Adrenal gland (tissue), 12 donors: ENCODE measurements around the gene PMEPA1. TPM values are rescaled to one million over a fixed set of nuclear protein-coding genes. Genes with fewer than 3 reads are reported as not detected.

Experiments used
- DNase-seq, 7 donors: peaks; one replicate each; pipeline ENCODE4 v3.0.0-alpha.2; 2019 to 2020
- H3K27ac ChIP-seq, 5 donors: fragments of 200-600 bp; sonication (generic) in 4 of 5; 1 replicate in 3 of 5; 2 replicates in 2 of 5; pipeline versions ENCODE4 v1.5.1 to v1.8.0; 2016 to 2020; ENCODE audit warnings: mild to moderate bottlenecking in 1 of 5
- H3K27me3 ChIP-seq: fragments of 200-600 bp; 2 replicates; pipeline ENCODE4 v1.8.0; 2021
- H3K36me3 ChIP-seq, 2 donors: fragments of 200-600 bp; replicated peaks in 1 of 2; 1 replicate in 1 of 2; 2 replicates in 1 of 2; pipeline versions ENCODE4 v1.5.1 to v1.8.0; 2018 to 2022
- H3K4me1 ChIP-seq, 2 donors: fragments of 200-600 bp; replicated peaks in 1 of 2; 1 replicate in 1 of 2; 2 replicates in 1 of 2; pipeline versions ENCODE4 v1.5.1 to v1.8.0; 2018 to 2021
- H3K4me3 ChIP-seq, 4 donors: fragments of 200-600 bp; sonication (generic) in 3 of 4; one replicate each; pipeline ENCODE4 v1.5.1; 2016 to 2018
- H3K9me3 ChIP-seq, 3 donors: fragments of 200-600 bp; sonication (generic) in 1 of 3; replicated peaks in 1 of 3; 1 replicate in 2 of 3; 2 replicates in 1 of 3; pipeline versions ENCODE4 v1.5.1 to v1.8.0; 2016 to 2021
- POLR2A ChIP-seq, 2 donors: fragments of 450-650 bp; IDR thresholded peaks; one replicate each; pipeline ENCODE4 v1.6.1; 2017; ENCODE audit warnings: antibody characterized with exemption in 2 of 2, mild to moderate bottlenecking in 2 of 2, moderate library complexity in 1 of 2
- WGBS, 4 donors: extraction: QIAGEN DNeasy Blood & Tissue Kit in 2 of 4; methylation state at CpG; one replicate each; pipeline versions ENCODE4 v1.1.5 to v1.1.7; 2013 to 2017; 5-methylcytosine and 5-hydroxymethylcytosine counted together
- intact Hi-C, 2 donors: fragments of 100-400 bp; cut with DNase I; formaldehyde crosslinking; loops; one replicate each; pipeline versions ENCODE4 v1.14.1 to v1.15.0; 2022 to 2023
- polyA plus RNA-seq, 3 donors: library from polyadenylated mRNA; stranded (reverse); fragments of 200-250 nt in 2 of 3; fragments of 350-450 nt in 1 of 3; fragmentation: Illumina TruSeq in 1 of 3; extraction: RNeasy Lipid Tissue Mini Kit (QIAGEN cat#74804) in 1 of 3; gene quantifications; one replicate each; pipeline ENCODE4 v1.2.3, GENCODE V29; 2013 to 2014
- total RNA-seq, 9 donors: library from RNA; depleted of rRNA in 4 of 9; stranded (reverse); fragments of >200 nt in 4 of 9; fragments of 120-200 nt in 1 of 9; fragmentation: NEBNext Ultra II Directional in 1 of 9; extraction: Animal tissue kit (Norgen Biotek cat#: 25700) in 1 of 9; gene quantifications; one replicate each; pipeline versions ENCODE4 v1.1.0 to v1.2.4, GENCODE V29; 2013 to 2023
- TF ChIP-seq, protein P1 (sequence below), 6 experiments: fragments of 450-650 bp in 4 of 6; fragments of 200-600 bp in 2 of 6; sonication (generic) in 1 of 6; IDR thresholded peaks; 1 replicate in 5 of 6; 2 replicates in 1 of 6; pipeline versions ENCODE4 v1.5.1 to v1.8.0; 2016 to 2021; ENCODE audit warnings: antibody characterized with exemption in 6 of 6, mild to moderate bottlenecking in 2 of 6, moderate library complexity in 1 of 6
- donor health status: healthy with polysubstance abuse.
- donor health status: Bipolar disorder and iron deficiency.
- donor health status: DM: yes; HTN: yes; CAD: no.
- donor health status: DM: no; HTN: no; CAD: no.
- donor health status: DM: no; HTN: no; CAD: no.
- donor health status: DM: yes; HTN: yes; CAD: no.

PMEPA1 gene
- total and polyA plus RNA-seq, 12 donors = 1.2 to 36.0 (median 10.0) TPM

DNA sequence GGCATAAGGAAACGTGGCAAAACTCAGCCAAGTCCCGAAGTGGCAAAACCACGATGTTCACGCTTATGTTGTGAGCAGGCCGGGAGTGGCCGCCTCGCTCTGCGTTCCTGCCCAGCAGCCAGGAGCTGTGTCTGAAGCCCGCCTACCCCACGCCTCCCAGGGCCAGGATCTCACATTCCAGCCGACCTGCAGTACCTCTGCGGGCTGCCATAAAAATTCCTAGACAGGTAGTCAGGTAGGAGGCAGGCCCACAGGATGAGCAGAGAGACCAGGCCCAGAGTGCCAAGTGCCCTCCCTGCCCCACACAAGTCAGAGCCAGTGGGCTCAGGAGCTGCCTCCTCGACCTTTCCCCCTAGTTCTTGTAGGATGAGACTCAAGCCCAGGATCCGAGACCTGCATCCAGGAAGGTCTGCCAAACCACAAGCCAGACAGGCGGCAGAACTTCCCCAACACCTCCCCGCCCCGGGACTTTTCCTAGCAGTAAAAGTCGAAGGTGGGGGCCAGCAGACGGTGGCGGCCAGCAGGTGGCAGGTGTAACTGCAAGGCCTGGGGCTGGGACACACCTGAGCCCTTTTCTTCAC, 16.7 kb downstream of the PMEPA1 start:
- Histone ChIP-seq H3K4me1 (peaks cover 0 to 12% of the 10 kb centered on the region in 2 donors), H3K27me3 (no peaks in the 10 kb centered on the region), H3K9me3 (no peaks in the 10 kb centered on the region), H3K36me3 (no peaks in the 10 kb centered on the region), H3K4me3 (no peak overlapping the region), H3K27ac (peak overlapping the region in 1 of 5 donors; percentile 34)
- DNase-seq = no peak
- 76 to 85% (median 81%) methylated on average over 14 to 20 of the region's 20 CpGs for WGBS, 4 donors
- TF ChIP-seq, protein P1, sequence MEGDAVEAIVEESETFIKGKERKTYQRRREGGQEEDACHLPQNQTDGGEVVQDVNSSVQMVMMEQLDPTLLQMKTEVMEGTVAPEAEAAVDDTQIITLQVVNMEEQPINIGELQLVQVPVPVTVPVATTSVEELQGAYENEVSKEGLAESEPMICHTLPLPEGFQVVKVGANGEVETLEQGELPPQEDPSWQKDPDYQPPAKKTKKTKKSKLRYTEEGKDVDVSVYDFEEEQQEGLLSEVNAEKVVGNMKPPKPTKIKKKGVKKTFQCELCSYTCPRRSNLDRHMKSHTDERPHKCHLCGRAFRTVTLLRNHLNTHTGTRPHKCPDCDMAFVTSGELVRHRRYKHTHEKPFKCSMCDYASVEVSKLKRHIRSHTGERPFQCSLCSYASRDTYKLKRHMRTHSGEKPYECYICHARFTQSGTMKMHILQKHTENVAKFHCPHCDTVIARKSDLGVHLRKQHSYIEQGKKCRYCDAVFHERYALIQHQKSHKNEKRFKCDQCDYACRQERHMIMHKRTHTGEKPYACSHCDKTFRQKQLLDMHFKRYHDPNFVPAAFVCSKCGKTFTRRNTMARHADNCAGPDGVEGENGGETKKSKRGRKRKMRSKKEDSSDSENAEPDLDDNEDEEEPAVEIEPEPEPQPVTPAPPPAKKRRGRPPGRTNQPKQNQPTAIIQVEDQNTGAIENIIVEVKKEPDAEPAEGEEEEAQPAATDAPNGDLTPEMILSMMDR (IDR thresholded peaks at IDR 0.05) = no peak
- no peak for TF ChIP-seq POLR2A (IDR thresholded peaks at IDR 0.05)
- intact Hi-C loops = no loop called here

GRCh38 chr20:57692393-57692792, 17.4 kb downstream of the PMEPA1 start:
- H3K27ac ChIP-seq = no peak overlapping the region
- no peaks in the 10 kb centered on the region for H3K36me3 ChIP-seq
- no peaks in the 10 kb centered on the region for H3K27me3 ChIP-seq
- H3K4me1 ChIP-seq = peaks cover 0 to 6% of the 10 kb centered on the region in 2 donors
- H3K9me3 ChIP-seq = no peaks in the 10 kb centered on the region
- TF ChIP-seq, protein P1 (IDR thresholded peaks at IDR 0.05) = no peak
- TF ChIP-seq POLR2A (IDR thresholded peaks at IDR 0.05) = no peak
- no peak for DNase-seq
- intact Hi-C loops = no loop called here
- H3K4me3 ChIP-seq = no peak overlapping the region
- 84 to 95% (median 88%) methylated on average over 4 to 10 of the region's 10 CpGs for WGBS, 4 donors

DNA sequence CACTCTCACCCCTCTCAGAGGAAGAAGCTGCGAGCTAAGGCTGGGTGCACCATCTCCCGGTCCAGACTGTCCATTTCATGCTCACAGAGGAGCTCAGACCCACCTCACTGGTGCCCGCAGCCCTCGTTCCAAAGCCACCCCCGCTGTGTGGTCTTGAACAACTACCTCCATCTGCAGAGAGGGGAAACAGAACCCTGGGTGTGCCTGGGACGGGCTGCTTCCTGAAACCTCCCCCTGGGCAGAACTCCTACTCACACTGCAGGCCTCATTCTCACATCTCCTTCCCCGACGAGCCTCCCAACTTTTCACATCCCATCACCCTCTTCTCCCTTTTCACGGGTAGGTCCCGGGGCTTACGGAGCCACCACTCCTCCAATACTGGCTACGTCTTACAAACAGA, 18.1 kb downstream of the PMEPA1 start:
- Histone ChIP-seq H3K4me1 (peaks cover 0 to 6% of the 10 kb centered on the region in 2 donors), H3K36me3 (no peaks in the 10 kb centered on the region), H3K4me3 (no peak overlapping the region), H3K27ac (no peak overlapping the region), H3K9me3 (no peaks in the 10 kb centered on the region), H3K27me3 (no peaks in the 10 kb centered on the region)
- TF ChIP-seq POLR2A (IDR thresholded peaks at IDR 0.05) = no peak
- TF ChIP-seq, protein P1 (IDR thresholded peaks at IDR 0.05) = no peak
- DNase-seq = no peak
- intact Hi-C loops = no loop called here
- 75 to 83% (median 79%) methylated on average over 12 of the region's 12 CpGs for WGBS, 4 donors

- H3K4me3 ChIP-seq = no peak overlapping the region
- 85 to 97% (median 90%) methylated on average over 10 to 15 of the region's 15 CpGs for WGBS, 4 donors
- no peaks in the 10 kb centered on the region for H3K9me3 ChIP-seq
- H3K27ac ChIP-seq = no peak overlapping the region
- no peak for DNase-seq
- intact Hi-C loops = no loop called here
- H3K27me3 ChIP-seq = no peaks in the 10 kb centered on the region
- H3K36me3 ChIP-seq = no peaks in the 10 kb centered on the region
- TF ChIP-seq POLR2A (IDR thresholded peaks at IDR 0.05) = no peak
- TF ChIP-seq, protein P1 (IDR thresholded peaks at IDR 0.05) = no peak
- H3K4me1 ChIP-seq = peaks cover 0 to 11% of the 10 kb centered on the region in 2 donors
These were observed 19.3 kb downstream of the PMEPA1 start for GRCh38 chr20:57690525-57690924.
